HEK293T (cell line): ENCODE results near the gene RNU6-7.

Source experiments
- ELF4 ChIP-seq: fragments of 450-650 bp; IDR thresholded peaks from 2 replicates; pipeline ENCODE4 v1.6.1; 2017; ENCODE audit warnings: antibody characterized with exemption
- LEF1 ChIP-seq: fragments of 450-650 bp; IDR thresholded peaks from 2 replicates; pipeline ENCODE4 v1.6.1; 2017; ENCODE audit warnings: mild to moderate bottlenecking, borderline replicate concordance

GRCh38 chr14:32249371-32249770 lies 47.5 kb downstream of the RNU6-7 start:
- TF ChIP-seq LEF1 = no peak
- TF ChIP-seq ELF4 = no peak
